ENCODE results near the gene CFAP43.

GRCh38 chr10:104098358-104098925, 133.7 kb downstream of the CFAP43 start:
- TF ChIP-seq GLIS3 (CRISPR knock-in tag; IDR thresholded peaks at IDR 0.05) (no peak), TSHZ2 (CRISPR knock-in tag; IDR thresholded peaks at IDR 0.05) (no peak), PATZ1 (CRISPR knock-in tag; IDR thresholded peaks at IDR 0.05; ENCODE audit: borderline replicate concordance) (no peak), ZFP30 (CRISPR knock-in tag; IDR thresholded peaks at IDR 0.05) (no peak), OSR1 (CRISPR knock-in tag; IDR thresholded peaks at IDR 0.05) (no peak), CREB5 (CRISPR knock-in tag; IDR thresholded peaks at IDR 0.05; ENCODE audit: low read depth) (no peak), ZFP3 (CRISPR knock-in tag; IDR thresholded peaks at IDR 0.05) (no peak), ZNF565 (CRISPR knock-in tag; conservative IDR thresholded peaks at IDR 0.05; ENCODE audit: low read depth) (no peak), RARB (CRISPR knock-in tag; IDR thresholded peaks at IDR 0.05) (no peak), TCF4 (CRISPR knock-in tag; IDR thresholded peaks at IDR 0.05; ENCODE audit: borderline replicate concordance) (no peak), ZC3H10 (CRISPR knock-in tag; IDR thresholded peaks at IDR 0.05) (no peak)
